ENCODE results near the gene TSPAN3.

TSPAN3 gene

GRCh38 chr15:77087213-77087612 lies 16.3 kb upstream of the TSPAN3 start:
- no peak overlapping the region for H3K4me3 ChIP-seq (ENCODE audit: low read depth, low read length)
- DNase-seq (ENCODE audit: low read depth): no peak
- no peak for TF ChIP-seq CTCF (conservative IDR thresholded peaks at IDR 0.05; ENCODE audit: low read depth, low read length)

- TF ChIP-seq CTCF (conservative IDR thresholded peaks at IDR 0.05; ENCODE audit: low read depth, low read length): no peak
- no peak overlapping the region for H3K4me3 ChIP-seq (ENCODE audit: low read depth, low read length)
- DNase-seq (ENCODE audit: low read depth): no peak
Observed at GRCh38 chr15:77085297-77085696, 14.4 kb upstream of the TSPAN3 start.

- TF ChIP-seq CTCF (conservative IDR thresholded peaks at IDR 0.05; ENCODE audit: low read depth, low read length): no peak
- no peak for DNase-seq (ENCODE audit: low read depth)
- no peak overlapping the region for H3K4me3 ChIP-seq (ENCODE audit: low read depth, low read length)
Observed at GRCh38 chr15:77084436-77084835, 13.5 kb upstream of the TSPAN3 start.

GRCh38 chr15:77083381-77084160 lies 12.7 kb upstream of the TSPAN3 start:
- TF ChIP-seq CTCF (conservative IDR thresholded peaks at IDR 0.05; ENCODE audit: low read depth, low read length): no peak
- peak; percentile 66 for DNase-seq (ENCODE audit: low read depth)
- peak overlapping the region; percentile 46 for H3K4me3 ChIP-seq (ENCODE audit: low read depth, low read length)

GRCh38 chr15:77081971-77082370 lies 11.1 kb upstream of the TSPAN3 start:
- DNase-seq (ENCODE audit: low read depth): no peak
- no peak overlapping the region for H3K4me3 ChIP-seq (ENCODE audit: low read depth, low read length)
- TF ChIP-seq CTCF (conservative IDR thresholded peaks at IDR 0.05; ENCODE audit: low read depth, low read length): no peak

GRCh38 chr15:77076323-77076915 lies 5.5 kb upstream of the TSPAN3 start:
- H3K4me3 ChIP-seq (ENCODE audit: low read depth, low read length): no peak overlapping the region
- no peak for TF ChIP-seq CTCF (conservative IDR thresholded peaks at IDR 0.05; ENCODE audit: low read depth, low read length)
- DNase-seq (ENCODE audit: low read depth): no peak

- DNase-seq (ENCODE audit: low read depth): no peak
- H3K4me3 ChIP-seq (ENCODE audit: low read depth, low read length): no peak overlapping the region
Observed at GRCh38 chr15:77075528-77075927, 4.6 kb upstream of the TSPAN3 start.

More at GRCh38 chr15:77075528-77075927, 4.6 kb upstream of the TSPAN3 start:
- no peak for TF ChIP-seq CTCF (conservative IDR thresholded peaks at IDR 0.05; ENCODE audit: low read depth, low read length)

Measured in choroid plexus epithelial cell (primary cell).